Skin epidermis (tissue), 12 donors: Measurements from ENCODE around the gene RTN4R.
A peak's percentile ranks its signal among the peaks of the same experiment; 100 is the strongest.
"Not testable (repeated sequence)": the region's sequence is repeated elsewhere in the genome, so short reads cannot be mapped to it uniquely, and the experiment has no call there.

Experiments used
- H3K27ac ChIP-seq, 21 experiments: fragments of 200-600 bp; sonication (generic) in 11 of 21; one replicate each; pipeline ENCODE4 v1.5.0; 2020; ENCODE audit warnings: mild to moderate bottlenecking in 3 of 21, inconsistent platforms in 2 of 21, moderate library complexity in 2 of 21
- H3K4me3 ChIP-seq, 7 experiments: fragments of 200-600 bp; sonication (generic) in 2 of 7; one replicate each; pipeline ENCODE4 v1.5.0; 2020; ENCODE audit warnings: inconsistent platforms in 2 of 7, mild to moderate bottlenecking in 2 of 7, moderate library complexity in 1 of 7

RTN4R gene

DNA sequence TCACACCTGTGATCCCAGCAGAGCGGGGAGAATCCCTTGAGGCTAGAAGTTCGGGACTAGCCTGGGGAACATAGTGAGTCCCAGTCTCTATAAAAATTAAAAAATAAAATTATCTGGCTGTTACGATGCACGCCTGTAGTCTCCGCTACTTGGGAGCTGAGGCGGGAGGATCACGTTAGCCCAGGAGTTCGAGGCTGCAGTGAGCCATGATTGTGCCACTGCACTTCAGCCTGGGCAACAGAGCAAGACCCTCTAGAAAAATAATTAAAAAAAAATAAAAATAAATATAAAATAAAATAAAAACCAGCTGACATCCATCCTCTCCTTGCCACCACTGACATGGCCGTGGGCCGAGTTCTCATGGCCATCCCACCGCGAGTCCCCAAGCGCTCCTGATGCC, 7.7 kb upstream of the RTN4R start:
- H3K4me3 ChIP-seq: no peak overlapping the region
- no peak overlapping the region for H3K27ac ChIP-seq

DNA sequence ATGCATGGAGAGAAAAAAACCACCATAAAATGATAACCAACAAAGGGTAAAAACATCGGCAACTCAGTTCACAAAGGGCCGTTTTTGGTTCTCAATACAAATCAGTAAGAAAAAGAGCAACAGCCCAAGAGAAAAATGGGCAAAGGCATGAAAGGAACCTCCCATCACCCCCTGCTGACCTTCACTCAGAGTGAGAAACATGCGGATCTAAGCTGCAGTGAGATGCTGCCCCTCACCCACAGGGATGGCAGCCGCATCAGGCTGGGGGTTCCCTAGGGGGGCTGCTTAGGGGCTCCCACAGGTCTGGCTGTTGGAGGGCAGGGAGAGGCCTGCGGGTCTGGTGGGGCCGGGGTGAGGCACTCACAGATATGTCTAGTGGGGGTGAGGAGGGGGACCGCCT, 7.2 kb upstream of the RTN4R start:
- not testable (repeated sequence) for H3K4me3 ChIP-seq, H3K27ac ChIP-seq

DNA sequence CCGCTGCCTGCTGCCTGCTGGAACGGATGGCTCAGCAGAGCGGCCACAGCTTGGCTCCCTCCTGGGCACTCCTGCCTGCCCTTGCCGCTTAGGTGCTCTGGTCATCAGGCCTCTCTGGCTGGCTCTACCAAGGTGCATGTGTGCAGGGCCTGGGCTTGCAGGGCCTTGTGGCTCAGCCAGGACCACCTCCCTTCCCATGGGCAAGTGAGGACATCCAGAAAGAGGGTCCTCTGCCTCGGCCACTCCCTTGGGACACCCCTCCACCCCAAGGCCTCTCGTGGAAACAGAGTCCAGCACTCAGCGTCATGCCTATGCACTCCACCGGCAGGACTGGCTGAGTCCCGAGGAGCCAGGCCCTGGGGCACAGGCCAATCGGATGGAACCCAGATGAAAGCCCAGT, 6.3 kb upstream of the RTN4R start:
- not testable (repeated sequence) for H3K4me3 ChIP-seq, H3K27ac ChIP-seq

DNA sequence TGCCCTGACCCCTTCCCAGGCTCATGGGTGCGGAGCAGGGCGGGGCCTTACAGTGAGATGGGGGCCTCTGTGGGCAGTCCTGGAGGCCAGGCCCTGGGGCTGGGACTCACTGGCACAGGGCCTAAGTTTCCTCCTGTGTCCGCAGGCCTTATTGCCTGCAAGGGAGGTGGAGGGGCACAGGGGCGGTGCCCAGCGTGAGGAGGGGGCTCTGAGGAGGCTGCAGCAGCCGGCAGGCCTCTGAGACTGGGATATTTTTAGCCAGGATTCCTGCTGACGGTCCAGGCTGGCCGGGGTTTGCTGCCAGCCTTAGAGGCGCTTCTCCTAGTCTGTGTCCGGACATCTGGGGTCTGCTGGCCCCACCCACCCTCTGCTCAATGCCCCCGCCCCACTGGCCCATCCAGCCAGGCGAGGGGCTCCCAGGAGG, 5.7 kb upstream of the RTN4R start:
- Histone ChIP-seq H3K27ac (no peak overlapping the region), H3K4me3 (no peak overlapping the region)

DNA sequence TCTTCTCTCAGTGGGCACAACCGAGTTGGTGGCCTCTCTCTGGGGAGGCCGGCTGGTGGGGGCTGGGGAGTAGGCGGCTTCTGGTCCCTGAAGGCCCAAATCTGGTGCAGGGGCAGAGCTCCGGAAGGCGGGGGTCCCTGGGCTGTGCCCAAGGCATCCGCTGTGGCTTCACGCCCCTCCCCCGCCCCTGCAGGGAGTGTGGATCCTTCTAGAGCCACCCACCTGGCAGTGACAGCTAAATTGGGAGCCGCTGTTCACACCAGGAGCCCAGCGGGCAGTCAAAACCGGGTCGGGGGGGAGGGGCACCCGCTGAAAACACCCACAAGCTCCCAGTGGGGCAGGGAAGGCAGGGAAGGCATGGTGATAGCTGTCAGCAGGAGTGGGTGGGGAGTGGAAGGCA, 4.6 kb upstream of the RTN4R start:
- Histone ChIP-seq H3K4me3 (no peak overlapping the region), H3K27ac (no peak overlapping the region)

DNA sequence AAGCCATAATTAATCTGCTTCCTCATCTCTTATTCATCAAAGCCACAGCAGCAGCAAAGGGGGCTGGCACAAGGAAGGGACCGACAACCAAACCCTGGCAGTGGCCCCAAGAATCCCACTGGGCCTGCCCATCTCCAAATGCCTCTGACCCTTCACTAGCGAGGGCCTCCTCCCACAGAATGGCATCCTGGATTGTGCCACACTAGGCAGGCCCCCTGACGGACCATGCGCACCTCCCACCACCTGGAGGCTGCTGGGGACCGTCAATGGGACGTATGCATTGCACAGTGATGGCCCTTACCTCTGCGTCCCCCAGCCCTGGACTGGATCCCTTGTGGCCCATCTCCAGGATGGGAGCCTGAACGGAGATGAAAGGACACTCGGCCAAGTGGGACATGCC, 4.1 kb upstream of the RTN4R start:
- no peak overlapping the region for H3K27ac ChIP-seq
- no peak overlapping the region for H3K4me3 ChIP-seq

DNA sequence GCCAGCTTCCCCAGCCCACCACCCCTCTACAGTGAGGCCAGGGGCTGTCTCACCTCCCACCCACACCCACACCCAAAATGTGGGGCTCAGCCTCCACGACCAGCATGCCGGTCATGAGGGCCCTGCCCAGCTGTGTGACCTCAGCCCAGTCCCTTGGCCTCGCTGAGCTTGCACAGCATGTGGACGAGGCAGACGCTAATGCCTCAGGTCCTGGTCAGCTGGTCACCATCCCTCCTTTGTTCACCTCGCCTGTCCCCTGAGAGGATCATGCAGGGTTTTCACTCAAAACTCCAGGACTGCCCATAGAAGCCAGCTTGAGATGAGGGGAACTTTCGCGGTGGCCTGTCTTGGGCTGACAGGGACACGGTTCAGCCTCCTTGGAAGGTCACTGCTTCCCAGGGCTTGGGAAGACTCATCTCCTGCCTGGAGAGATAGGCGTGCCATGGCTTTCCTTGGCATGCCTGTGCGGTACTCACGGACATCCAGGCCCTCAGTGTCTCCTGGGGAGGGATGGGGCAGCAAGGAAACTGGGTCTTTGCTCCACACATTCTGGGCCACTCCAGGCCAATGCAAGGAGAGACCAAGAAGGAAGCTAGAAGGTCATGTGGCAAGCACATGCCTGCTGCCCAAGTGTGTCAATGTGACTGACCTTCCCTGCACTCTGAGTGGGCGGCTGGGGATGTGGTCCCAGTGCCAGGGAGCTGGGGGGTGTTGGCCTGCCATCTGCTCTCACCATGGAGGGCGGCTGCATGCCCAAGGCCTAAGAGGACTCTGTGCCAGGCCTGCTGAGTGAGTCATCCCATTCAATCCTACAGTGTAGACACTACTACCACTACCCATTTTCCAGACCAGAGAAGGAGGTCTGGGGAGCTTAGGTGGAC, 3.2 kb upstream of the RTN4R start:
- no peak overlapping the region for H3K27ac ChIP-seq
- no peak overlapping the region for H3K4me3 ChIP-seq

DNA sequence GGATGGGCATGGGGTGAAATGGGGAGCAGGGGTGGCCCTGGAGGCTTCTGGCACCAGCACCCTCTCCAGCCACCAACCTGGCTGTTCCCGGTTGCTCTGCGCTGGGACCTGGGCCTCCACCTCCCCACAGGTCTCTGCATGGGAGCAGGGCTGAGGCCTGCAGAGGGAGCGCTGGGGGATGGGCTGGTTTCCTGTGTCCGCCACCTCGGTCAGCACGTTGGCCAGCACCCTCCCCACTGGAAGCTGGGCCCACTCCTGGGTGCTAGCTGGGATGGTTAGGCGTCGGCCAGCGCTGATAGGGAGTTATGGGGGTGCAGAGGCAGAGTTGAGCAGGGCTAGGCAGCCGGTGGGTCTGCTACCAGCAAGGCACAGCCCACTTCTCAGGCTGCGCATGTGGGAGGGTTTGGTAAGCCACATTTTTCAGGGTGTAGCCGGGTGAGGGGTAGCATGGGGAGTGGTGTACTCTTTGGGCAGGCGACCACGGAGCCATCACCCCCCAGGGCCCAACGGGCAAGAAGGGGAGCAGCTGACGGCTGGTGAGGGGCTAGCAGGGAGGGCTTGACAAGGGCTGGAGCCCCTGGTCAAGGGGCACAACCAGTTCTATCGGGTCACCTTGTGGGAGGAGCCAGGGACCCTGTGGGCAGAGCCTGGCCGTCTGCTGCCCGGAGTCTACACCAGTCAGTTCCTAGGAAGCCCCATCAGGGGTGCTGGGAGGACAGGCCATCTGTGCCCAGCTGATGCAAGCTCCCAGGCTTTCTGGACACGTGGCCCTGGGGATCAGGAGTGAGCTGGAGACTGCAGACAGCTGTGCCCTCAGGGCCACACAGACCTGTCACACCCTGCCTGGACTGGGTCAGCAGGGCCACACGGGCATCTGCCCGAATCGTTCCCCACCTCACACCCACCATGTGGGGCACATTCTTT, 2.3 kb upstream of the RTN4R start:
- not testable (repeated sequence) for H3K4me3 ChIP-seq, H3K27ac ChIP-seq

DNA sequence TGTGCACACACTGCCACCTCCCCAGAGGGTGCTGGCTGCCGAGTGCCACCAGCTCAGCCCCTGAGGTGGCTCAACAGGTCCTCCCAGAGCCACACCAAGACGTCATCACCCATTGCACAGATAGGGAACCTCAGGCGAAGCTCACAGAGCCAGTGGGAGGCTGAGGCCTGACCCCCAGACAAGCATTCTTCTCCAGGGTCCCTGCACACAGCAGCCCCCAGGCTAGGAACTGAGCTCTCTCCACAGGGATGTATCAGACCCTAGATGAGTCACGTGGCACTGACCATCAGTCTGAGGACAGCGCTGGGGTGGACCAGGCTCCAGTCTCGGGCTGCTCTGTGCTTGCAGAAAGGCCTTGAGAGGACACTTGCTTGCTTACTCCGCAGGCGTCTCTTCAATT, 1.6 kb upstream of the RTN4R start:
- H3K27ac ChIP-seq, H3K4me3 ChIP-seq: not testable (repeated sequence)

DNA sequence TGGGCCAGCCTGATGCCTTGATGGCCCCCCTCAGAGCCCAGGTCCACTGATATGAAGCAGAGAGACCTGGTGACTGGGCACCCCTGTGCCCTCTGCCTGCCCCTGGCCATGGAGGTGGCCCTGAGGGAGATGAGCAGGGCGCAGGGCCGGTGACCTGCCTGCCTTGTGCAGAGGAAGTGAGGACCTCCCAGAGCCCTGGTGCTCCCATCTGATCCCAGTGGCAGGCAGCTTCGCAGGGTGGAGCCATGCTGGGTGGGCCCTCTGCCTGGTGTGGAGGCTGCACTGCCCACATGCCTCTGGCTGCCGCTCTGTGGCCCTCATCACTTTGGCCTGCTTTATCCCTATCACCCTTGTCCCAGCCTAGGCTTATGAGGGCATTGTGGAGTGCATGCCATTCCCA, 1.1 kb upstream of the RTN4R start:
- not testable (repeated sequence) for H3K27ac ChIP-seq

DNA sequence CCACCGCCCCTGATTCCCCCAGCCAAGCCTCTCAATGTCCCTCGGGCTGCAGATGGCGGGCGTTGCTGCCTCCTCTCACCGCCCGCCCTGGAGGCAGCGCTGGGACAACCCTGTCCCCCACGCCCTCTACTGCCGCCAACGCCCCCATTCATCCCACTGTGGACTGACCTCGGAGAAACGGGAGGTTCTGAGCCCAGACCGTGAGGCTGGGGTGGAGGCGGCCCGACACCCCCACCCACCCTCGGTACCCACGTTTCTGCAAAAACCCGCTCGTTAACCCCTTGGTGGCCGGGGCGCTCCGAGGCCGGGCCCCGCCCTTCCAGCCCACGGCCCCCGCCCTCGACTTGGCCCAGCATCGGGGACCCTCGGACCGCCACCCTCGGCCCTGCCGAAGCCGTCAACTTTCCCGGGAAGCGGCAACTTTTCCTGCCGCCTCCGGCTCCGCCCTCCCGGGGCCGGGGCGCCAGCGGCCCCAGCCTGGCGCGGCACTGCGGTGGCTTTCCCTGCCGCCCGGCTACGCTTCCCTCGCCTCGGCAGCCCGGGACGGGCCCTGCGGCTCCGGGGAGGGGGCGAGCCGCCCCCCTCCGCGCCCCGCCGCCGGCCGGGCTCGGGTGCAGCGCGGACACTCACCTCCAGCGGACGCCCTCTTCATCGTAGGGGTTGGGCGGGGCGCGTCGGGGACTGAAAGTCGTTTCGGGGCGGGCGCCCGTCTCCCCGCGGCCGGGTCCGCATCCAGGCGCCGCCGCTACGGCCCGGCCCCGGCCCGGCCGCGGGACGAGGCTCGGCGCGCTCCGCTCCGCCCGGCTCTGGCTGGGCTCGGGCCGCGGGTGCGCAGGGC, 458 bp downstream of the RTN4R start:
- H3K27ac ChIP-seq: peak overlapping the region in 3 of 21 experiments; percentile 1 to 54 (median 21)

More for the DNA sequence above, 1.1 kb upstream of the RTN4R start:
- not testable (repeated sequence) for H3K4me3 ChIP-seq

DNA sequence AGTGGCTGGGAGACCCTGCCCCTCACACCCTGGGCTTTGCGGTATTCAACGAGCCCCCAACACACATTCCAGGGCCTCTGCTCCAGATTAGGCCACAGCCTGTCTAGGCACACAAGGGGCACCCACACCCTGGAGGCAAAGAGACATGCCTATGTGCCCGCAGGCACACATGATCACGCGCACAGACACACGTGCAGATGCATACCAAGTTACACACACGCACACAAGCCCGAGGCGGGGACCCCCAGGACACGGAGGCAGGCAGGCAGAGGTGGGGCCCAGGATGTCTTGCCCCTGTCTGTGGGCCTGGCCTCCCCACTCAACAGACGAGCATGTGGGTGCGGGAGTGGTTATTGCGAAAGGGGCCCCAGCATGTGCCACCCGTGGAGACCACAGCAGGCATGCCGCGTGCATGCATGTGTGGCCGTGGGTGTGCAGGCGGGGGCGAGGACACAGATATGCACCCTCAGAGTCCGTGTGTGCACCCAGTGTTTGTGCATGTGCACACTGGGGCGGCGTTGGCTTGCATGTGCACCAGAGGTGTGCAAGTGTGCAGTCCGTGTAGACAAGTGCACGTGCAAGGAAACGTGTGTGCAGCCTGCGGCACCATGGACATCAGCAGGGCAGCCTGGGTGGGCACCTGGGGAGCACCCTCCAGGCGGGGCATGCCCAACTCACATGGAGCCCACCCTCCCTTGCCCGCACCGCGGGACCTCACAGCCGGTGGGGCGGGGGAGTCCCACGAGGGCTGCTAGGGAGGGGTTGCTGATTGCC, 1.3 kb downstream of the RTN4R start:
- peak overlapping the region; percentile 20 to 56 (median 47) for H3K4me3 ChIP-seq
- not testable (repeated sequence) for H3K27ac ChIP-seq

More for the DNA sequence above, 458 bp downstream of the RTN4R start:
- peak overlapping the region; percentile 20 to 56 (median 47) for H3K4me3 ChIP-seq

DNA sequence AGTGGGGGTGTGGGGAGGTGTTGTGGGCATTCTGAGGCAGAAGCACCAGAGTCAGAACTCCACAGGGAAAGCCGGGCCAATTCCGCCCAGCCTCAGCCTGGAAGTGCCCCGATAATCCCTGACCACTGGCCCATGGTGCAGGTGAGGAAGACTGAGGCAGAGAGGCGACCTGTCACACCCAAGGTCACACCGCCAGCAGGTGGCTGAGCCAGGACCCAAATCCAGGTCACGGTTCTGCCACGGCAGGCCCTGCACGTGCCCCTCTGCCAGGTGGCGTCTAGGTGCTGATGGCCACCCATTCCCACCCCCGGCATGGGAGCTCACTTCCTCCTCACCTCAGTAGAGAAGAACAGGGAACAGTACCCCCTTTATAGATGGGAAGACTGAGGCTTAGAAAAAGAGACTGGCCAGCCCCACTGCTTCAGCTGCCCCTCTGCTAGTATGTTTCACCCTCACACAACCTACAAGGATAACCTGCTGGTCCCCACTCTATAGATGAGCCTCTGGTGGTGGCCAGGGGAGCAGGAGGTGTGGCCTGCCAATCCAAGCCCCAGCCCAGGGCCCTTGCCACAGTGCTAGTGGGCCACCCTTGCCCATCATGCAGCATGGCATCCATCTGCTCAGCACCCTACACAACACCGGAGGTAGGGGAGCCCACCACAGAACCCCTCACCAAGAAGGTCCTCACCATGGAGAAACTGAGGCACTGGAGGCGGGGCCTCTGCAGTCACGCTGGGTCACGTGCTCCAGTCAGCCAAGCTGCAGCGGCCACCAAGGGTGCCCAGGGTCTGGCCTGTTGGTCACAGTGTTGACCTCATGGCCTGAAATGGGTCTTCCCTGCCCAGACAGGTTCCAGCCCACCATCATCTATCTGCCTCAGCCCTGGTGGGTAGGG, 2.1 kb downstream of the RTN4R start:
- H3K27ac ChIP-seq, H3K4me3 ChIP-seq: not testable (repeated sequence)

DNA sequence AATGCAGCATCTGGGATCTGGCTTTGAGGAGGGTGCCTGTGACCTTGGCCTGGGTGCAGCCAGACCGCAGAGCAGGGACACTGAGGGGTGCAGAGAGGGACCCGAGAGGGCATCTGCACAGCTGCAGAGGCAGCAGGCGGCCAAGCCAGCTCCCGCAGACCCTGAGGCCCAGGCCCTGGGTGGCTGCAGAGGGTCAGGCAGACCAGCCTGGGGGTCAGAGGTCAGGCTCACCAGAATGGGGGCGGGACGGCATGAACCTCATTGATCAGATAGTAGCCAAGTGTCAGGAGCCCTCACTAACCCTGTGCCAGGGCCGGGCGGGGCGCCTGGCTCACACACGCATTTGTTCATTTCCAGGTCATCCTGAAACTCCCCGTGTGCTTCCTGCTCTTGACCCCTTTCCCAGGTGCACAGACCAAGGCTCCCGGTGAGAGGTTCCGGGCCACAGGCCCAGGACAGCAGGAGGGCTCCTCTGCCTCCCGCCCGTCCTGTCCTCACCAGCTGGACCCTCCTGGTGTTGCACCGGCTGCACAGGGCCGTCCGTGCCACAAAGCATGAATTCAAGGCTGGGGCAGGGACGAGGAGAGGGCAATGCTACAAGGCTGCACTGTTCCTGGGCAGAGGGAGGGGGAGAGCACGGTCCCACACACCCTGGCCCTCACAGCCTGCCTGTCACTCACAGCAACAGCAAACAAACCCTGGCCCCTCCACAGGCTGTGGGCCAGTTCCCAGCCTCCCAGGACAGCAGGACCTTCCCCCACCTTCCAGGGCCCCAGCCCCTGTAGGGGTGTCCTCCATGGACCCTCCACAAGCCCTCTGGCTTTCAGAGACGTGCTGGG, 3.3 kb downstream of the RTN4R start:
- Histone ChIP-seq H3K27ac (no peak overlapping the region), H3K4me3 (no peak overlapping the region)

DNA sequence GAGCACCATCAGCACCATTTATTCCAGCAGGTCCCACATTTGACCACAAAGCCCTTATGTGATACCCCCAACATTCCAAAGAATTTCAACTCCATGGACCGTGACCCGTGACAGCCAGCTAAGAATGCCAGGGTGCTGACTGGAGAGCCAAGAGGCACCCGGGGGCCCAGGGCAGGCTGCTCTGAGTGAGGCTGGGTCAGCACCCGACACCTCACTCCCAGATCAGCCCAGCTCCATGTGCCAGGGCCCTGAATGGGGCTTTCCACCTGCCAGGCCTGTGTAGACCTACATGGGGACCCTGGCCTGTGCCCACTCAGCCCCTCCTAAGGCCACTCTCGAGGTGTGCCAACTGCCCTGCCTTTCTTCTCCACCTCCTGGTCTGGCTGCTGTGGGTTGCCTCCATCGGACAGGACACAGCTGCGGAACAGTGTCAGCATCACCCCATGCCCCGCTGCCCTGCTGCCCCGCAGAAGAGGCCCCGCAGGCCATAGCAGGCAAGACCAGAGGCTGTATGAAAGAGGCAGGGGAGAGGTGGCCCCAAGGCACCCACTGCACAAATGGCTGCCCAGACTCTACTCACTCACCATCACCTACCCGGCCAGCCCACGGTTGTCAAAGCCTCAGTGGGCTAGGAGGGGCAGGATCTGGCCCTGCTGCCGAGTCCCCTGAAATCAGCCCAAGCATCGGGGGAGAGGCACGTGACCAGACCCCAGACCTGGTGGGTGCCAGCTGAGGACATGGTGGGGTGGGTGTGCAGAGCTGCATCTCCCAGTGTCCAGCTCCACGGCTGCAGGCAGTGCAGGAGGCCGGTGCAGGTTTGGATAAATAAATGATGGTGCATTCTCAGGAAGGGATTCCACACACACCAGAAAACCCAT, 4.5 kb downstream of the RTN4R start:
- H3K27ac ChIP-seq, H3K4me3 ChIP-seq: not testable (repeated sequence)

DNA sequence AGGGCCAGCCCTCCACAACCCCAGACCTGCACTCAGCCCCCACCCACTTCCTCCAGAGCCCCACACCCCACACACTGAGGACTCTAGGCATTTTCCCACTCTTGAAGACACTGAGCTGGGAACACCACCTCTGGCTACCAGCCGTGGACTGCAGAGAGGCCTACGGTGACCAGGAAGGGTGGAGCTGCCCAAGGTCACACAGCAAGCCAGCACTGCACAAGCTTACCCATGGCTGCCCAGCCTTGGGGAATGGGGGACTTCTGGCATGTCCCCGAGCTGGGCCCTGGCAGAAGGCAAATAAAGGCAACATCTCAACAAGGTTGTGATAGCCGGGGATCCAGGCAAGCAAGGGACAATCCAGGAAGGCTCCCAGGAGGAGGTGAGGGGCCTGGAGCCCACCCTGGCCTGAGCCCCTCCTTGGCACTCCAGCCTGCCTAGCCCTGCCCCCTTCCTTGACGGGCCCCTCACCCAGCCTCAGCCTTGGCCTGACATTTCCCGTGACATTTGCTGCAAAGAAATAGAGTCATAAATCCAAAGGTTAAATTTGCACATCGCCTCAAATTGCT, 5.5 kb downstream of the RTN4R start:
- Histone ChIP-seq H3K4me3 (no peak overlapping the region), H3K27ac (no peak overlapping the region)
